Gastrocnemius medialis (tissue), 4 donors: ENCODE measurements around the gene KRTAP12-3.
"Not testable (repeated sequence)": the region's sequence is repeated elsewhere in the genome, so short reads cannot be mapped to it uniquely, and the experiment has no call there.

ENCODE experiments used
- POLR2A ChIP-seq, 2 donors: fragments of 450-650 bp; IDR thresholded peaks; one replicate each; pipeline ENCODE4 v1.6.1; 2017; ENCODE audit warnings: antibody characterized with exemption in 2 of 2, mild to moderate bottlenecking in 2 of 2, moderate library complexity in 2 of 2
- TF ChIP-seq, protein P1 (sequence below), 5 experiments: fragments of 450-650 bp in 3 of 5; fragments of 200-600 bp in 2 of 5; sonication (generic) in 2 of 5; IDR thresholded peaks in 4 of 5; conservative IDR thresholded peaks in 1 of 5; 1 replicate in 4 of 5; 2 replicates in 1 of 5; pipeline ENCODE4 v1.5.1; 2016 to 2019; ENCODE audit warnings: antibody characterized with exemption in 5 of 5, mild to moderate bottlenecking in 3 of 5, moderate library complexity in 3 of 5

DNA sequence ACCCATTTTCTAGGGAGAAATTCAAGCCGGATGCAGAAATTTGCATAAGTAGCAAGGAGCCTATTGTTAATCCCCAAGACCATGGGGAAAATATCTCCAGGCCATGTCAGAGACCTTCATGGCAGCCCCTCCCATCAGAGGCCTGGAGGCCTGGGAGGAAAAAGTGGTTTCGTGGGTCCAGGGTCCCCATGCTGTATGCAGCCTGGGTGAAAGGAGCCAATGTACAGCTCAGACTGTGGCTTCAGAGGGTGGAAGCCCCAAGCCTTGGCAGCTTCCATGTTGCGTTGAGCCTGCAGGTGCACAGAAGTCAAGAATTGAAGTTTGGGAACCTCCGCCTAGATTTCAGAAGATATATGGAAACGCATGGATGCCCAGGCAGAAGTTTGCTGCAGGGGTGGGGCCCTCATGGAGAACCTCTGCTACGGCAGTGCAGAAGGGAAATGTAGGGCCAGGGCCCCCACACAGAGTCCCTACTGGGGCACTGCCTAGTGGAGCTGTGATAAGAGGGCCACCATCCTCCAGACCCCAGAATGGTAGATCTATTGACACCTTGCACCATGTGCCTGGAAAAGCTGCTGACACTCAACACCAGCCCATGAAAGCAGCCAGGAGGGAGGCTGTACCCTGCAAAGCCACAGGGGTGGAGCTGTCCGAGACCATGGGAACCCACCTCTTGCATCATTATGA lies 47.4 kb upstream of the KRTAP12-3 start:
- TF ChIP-seq, protein P1, sequence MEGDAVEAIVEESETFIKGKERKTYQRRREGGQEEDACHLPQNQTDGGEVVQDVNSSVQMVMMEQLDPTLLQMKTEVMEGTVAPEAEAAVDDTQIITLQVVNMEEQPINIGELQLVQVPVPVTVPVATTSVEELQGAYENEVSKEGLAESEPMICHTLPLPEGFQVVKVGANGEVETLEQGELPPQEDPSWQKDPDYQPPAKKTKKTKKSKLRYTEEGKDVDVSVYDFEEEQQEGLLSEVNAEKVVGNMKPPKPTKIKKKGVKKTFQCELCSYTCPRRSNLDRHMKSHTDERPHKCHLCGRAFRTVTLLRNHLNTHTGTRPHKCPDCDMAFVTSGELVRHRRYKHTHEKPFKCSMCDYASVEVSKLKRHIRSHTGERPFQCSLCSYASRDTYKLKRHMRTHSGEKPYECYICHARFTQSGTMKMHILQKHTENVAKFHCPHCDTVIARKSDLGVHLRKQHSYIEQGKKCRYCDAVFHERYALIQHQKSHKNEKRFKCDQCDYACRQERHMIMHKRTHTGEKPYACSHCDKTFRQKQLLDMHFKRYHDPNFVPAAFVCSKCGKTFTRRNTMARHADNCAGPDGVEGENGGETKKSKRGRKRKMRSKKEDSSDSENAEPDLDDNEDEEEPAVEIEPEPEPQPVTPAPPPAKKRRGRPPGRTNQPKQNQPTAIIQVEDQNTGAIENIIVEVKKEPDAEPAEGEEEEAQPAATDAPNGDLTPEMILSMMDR (IDR thresholded peaks at IDR 0.05 in 4 of 5, conservative IDR thresholded peaks at IDR 0.05 in 1 of 5) = not testable (repeated sequence)
- not testable (repeated sequence) for TF ChIP-seq POLR2A (IDR thresholded peaks at IDR 0.05)
